Tibial nerve (tissue), 4 donors: ENCODE data around the gene LSAMP. TPM values are rescaled to one million over a fixed set of nuclear protein-coding genes. Genes with fewer than 3 reads are reported as not detected.
A peak's percentile ranks its signal among the peaks of the same experiment; 100 is the strongest.

ENCODE experiments used
- DNase-seq, 2 donors: peaks; one replicate each; pipeline ENCODE4 v3.0.0-alpha.2; 2019; ENCODE audit warnings: low spot score in 2 of 2
- H3K27ac ChIP-seq, 4 donors: fragments of 200-600 bp; sonication (generic) in 3 of 4; one replicate each; pipeline ENCODE4 v1.5.1; 2017 to 2019; ENCODE audit warnings: mild to moderate bottlenecking in 1 of 4
- H3K27me3 ChIP-seq, 2 donors: fragments of 200-600 bp; sonication (generic) in 1 of 2; one replicate each; pipeline versions ENCODE4 v1.5.1 to v1.6.0; 2017 to 2019
- H3K36me3 ChIP-seq, 3 donors: fragments of 200-600 bp; sonication (generic); one replicate each; pipeline ENCODE4 v1.5.1; 2018 to 2019
- H3K4me1 ChIP-seq, 4 donors: fragments of 200-600 bp; sonication (generic) in 3 of 4; one replicate each; pipeline ENCODE4 v1.5.1; 2017 to 2019
- H3K4me3 ChIP-seq, 4 donors: fragments of 200-600 bp; sonication (generic) in 3 of 4; one replicate each; pipeline ENCODE4 v1.5.1; 2017 to 2019; ENCODE audit warnings: mild to moderate bottlenecking in 1 of 4, moderate library complexity in 1 of 4
- H3K9me3 ChIP-seq, 4 donors: fragments of 200-600 bp; sonication (generic) in 3 of 4; one replicate each; pipeline ENCODE4 v1.5.1; 2017 to 2019
- CTCF ChIP-seq, 5 experiments: fragments of 200-600 bp in 3 of 5; fragments of 450-650 bp in 2 of 5; sonication (generic) in 3 of 5; IDR thresholded peaks; one replicate each; pipeline ENCODE4 v1.5.1; 2016 to 2019; ENCODE audit warnings: antibody characterized with exemption in 5 of 5, mild to moderate bottlenecking in 3 of 5, moderate library complexity in 2 of 5
- EP300 ChIP-seq, 2 donors: sonication (generic); formaldehyde crosslinking; IDR thresholded peaks; one replicate each; pipeline ENCODE4 v1.6.1; 2017; ENCODE audit warnings: antibody characterized with exemption in 2 of 2, mild to moderate bottlenecking in 1 of 2
- POLR2A ChIP-seq, 2 donors: fragments of 450-650 bp; IDR thresholded peaks; one replicate each; pipeline ENCODE4 v1.6.1; 2017; ENCODE audit warnings: antibody characterized with exemption in 2 of 2, mild to moderate bottlenecking in 2 of 2, moderate library complexity in 2 of 2
- WGBS, 2 donors: methylation state at CpG; one replicate each; pipeline ENCODE4 v1.1.5; 2018; 5-methylcytosine and 5-hydroxymethylcytosine counted together
- total RNA-seq, 4 donors: library from RNA; depleted of rRNA; stranded (reverse); fragments of >200 nt; gene quantifications; one replicate each; pipeline ENCODE4 v1.1.0, GENCODE V29; 2016

LSAMP gene
- total RNA-seq, 4 donors from 2014 or later: 3.6 to 6.1 (median 4.2) TPM

- TF ChIP-seq POLR2A (IDR thresholded peaks at IDR 0.05): no peak
- no peak for TF ChIP-seq EP300 (IDR thresholded peaks at IDR 0.05)
- TF ChIP-seq CTCF (IDR thresholded peaks at IDR 0.05): no peak
- WGBS, 2 donors: 65 to 67% methylated on average over 4 of the region's 4 CpGs
Measured at GRCh38 chr3:116103868-116104530, 341.3 kb downstream of the LSAMP start.

GRCh38 chr3:116102037-116102436 lies 343.2 kb downstream of the LSAMP start:
- Histone ChIP-seq H3K27me3 (no peaks in the 10 kb centered on the region), H3K36me3 (no peaks in the 10 kb centered on the region), H3K4me1 (no peaks in the 10 kb centered on the region), H3K4me3 (no peak overlapping the region), H3K9me3 (no peaks in the 10 kb centered on the region), H3K27ac (no peak overlapping the region)
- no peak for DNase-seq
- TF ChIP-seq CTCF (IDR thresholded peaks at IDR 0.05) (peak in 2 of 5 experiments; percentile 8 to 12), POLR2A (IDR thresholded peaks at IDR 0.05) (no peak), EP300 (IDR thresholded peaks at IDR 0.05) (no peak)

More at GRCh38 chr3:116103868-116104530, 341.3 kb downstream of the LSAMP start:
- no peaks in the 10 kb centered on the region for H3K27me3 ChIP-seq
- no peak for DNase-seq
- H3K4me3 ChIP-seq: no peak overlapping the region
- no peaks in the 10 kb centered on the region for H3K4me1 ChIP-seq
- no peaks in the 10 kb centered on the region for H3K36me3 ChIP-seq
- H3K9me3 ChIP-seq: no peaks in the 10 kb centered on the region
- no peak overlapping the region for H3K27ac ChIP-seq

- TF ChIP-seq POLR2A (IDR thresholded peaks at IDR 0.05) (no peak), EP300 (IDR thresholded peaks at IDR 0.05) (no peak), CTCF (IDR thresholded peaks at IDR 0.05) (no peak)
- H3K9me3 ChIP-seq: no peaks in the 10 kb centered on the region
- no peak overlapping the region for H3K4me3 ChIP-seq
- 89 to 94% methylated on average over 2 of the region's 2 CpGs for WGBS, 2 donors
- H3K36me3 ChIP-seq: no peaks in the 10 kb centered on the region
- no peaks in the 10 kb centered on the region for H3K4me1 ChIP-seq
- no peak for DNase-seq
- no peak overlapping the region for H3K27ac ChIP-seq
- H3K27me3 ChIP-seq: no peaks in the 10 kb centered on the region
Measured at GRCh38 chr3:116097226-116097625, 348.1 kb downstream of the LSAMP start.

GRCh38 chr3:116096631-116097030 lies 348.7 kb downstream of the LSAMP start:
- Histone ChIP-seq H3K36me3 (no peaks in the 10 kb centered on the region), H3K4me1 (no peaks in the 10 kb centered on the region), H3K27ac (no peak overlapping the region), H3K4me3 (no peak overlapping the region), H3K9me3 (no peaks in the 10 kb centered on the region), H3K27me3 (no peaks in the 10 kb centered on the region)
- DNase-seq: no peak
- no peak for TF ChIP-seq CTCF (IDR thresholded peaks at IDR 0.05)
- no peak for TF ChIP-seq EP300 (IDR thresholded peaks at IDR 0.05)
- no peak for TF ChIP-seq POLR2A (IDR thresholded peaks at IDR 0.05)
- 90 to 94% methylated on average over 2 of the region's 2 CpGs for WGBS, 2 donors

GRCh38 chr3:116093374-116093773 lies 351.9 kb downstream of the LSAMP start:
- Histone ChIP-seq H3K9me3 (no peaks in the 10 kb centered on the region), H3K27ac (no peak overlapping the region)
- 78 to 81% methylated on average over 2 of the region's 2 CpGs for WGBS, 2 donors

More at GRCh38 chr3:116093374-116093773, 351.9 kb downstream of the LSAMP start:
- H3K27me3 ChIP-seq: no peaks in the 10 kb centered on the region
- no peak overlapping the region for H3K4me3 ChIP-seq
- TF ChIP-seq EP300 (IDR thresholded peaks at IDR 0.05) (no peak), POLR2A (IDR thresholded peaks at IDR 0.05) (no peak), CTCF (IDR thresholded peaks at IDR 0.05) (no peak)
- no peak for DNase-seq
- no peaks in the 10 kb centered on the region for H3K36me3 ChIP-seq
- no peaks in the 10 kb centered on the region for H3K4me1 ChIP-seq
